OCI-LY1 (cell line): ENCODE results near the gene SCN3A.

Experiments
- EZH2 ChIP-seq: fragments of 200-600 bp; sonication (generic), shearing (Covaris generic); IDR thresholded peaks from 2 replicates; pipeline ENCODE4 v1.8.0; 2017; ENCODE audit warnings: borderline replicate concordance, mixed run types, mild to moderate bottlenecking, antibody characterized with exemption, low read length, moderate library complexity, mixed read lengths
- TF ChIP-seq, protein P1 (sequence below): fragments of 200-600 bp; sonication (generic), shearing (Covaris generic); IDR thresholded peaks from 2 replicates; pipeline ENCODE4 v1.5.1; 2017; ENCODE audit warnings: mild to moderate bottlenecking, antibody characterized with exemption, low read length, moderate library complexity, mixed read lengths

DNA sequence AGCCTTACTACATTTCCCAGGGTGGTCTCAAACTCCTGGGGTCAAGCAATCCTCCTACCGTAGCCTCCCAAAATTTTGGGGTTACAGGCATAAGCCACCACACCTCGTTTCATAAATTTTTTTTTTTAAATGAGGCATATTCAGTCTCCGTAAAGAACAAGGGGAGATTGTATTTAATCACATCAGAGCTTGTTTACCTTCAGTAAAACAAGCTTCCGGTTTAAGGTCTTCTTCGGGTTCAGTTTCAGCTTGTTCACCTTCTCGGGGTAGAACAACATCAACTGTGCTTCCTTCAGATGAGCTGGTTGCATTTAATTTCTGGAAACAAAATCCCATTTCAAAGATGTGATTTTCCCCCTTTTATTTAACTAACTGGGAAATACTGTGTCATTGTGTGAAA is 88.6 kb downstream of the SCN3A start:
- TF ChIP-seq, protein P1, sequence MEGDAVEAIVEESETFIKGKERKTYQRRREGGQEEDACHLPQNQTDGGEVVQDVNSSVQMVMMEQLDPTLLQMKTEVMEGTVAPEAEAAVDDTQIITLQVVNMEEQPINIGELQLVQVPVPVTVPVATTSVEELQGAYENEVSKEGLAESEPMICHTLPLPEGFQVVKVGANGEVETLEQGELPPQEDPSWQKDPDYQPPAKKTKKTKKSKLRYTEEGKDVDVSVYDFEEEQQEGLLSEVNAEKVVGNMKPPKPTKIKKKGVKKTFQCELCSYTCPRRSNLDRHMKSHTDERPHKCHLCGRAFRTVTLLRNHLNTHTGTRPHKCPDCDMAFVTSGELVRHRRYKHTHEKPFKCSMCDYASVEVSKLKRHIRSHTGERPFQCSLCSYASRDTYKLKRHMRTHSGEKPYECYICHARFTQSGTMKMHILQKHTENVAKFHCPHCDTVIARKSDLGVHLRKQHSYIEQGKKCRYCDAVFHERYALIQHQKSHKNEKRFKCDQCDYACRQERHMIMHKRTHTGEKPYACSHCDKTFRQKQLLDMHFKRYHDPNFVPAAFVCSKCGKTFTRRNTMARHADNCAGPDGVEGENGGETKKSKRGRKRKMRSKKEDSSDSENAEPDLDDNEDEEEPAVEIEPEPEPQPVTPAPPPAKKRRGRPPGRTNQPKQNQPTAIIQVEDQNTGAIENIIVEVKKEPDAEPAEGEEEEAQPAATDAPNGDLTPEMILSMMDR = no peak
- TF ChIP-seq EZH2 = no peak
